Activated CD8-positive, alpha-beta memory T cell treated with anti-CD3 and anti-CD28 coated beads for 24 hours (primary cell): ENCODE measurements around the gene KRTAP12-4.
A peak's percentile ranks its signal among the peaks of the same experiment; 100 is the strongest.
"Not testable (repeated sequence)": the region's sequence is repeated elsewhere in the genome, so short reads cannot be mapped to it uniquely, and the experiment has no call there.

ENCODE experiments used
- DNase-seq: peaks from one replicate; pipeline ENCODE4 v3.0.0-alpha.2; 2020

Gene KRTAP12-4

GRCh38 chr21:44686843-44687561 lies 32.5 kb upstream of the KRTAP12-4 start:
- DNase-seq, result peak; percentile 47

- DNase-seq, result peak; percentile 48
Observed at GRCh38 chr21:44686000-44686781, 31.7 kb upstream of the KRTAP12-4 start.

DNA sequence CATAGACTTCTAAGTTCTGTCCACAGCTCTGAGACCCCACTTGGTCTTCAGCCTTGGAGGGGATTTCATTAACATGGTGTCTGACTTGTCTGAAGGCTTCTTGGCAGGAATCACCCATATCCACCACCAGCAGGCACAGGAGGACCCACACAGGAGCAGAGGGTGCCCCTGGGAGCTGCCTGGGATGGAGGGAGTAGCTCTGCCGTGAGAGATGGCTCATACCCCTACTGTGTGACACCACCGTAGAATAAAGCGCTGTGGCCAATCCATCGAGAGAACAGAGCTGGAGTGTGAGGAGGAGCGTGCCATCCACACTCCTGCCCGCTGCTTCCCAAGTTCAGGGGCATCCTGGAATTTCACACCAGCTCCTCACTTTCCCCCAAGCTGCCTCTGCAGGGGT lies 30.6 kb upstream of the KRTAP12-4 start:
- DNase-seq, result peak; percentile 38

DNA sequence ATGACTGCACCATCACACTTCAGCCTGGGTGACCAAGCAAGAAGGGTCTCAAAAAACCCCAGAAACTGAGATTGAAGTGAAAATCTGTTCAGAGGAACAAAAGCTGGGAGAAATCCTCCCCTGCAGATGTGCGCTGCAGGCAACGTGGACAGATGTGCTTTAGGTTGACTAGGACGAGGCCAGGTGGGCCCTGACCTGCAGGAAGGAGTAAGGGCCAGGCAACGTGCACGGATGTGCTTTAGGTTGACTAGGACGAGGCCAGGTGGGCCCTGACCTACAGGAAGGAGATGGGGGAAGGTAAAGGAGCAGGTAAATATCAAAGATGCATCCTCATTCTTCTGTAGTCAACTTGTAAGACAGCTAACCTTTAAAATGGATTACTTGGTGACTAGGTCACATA lies 30.0 kb upstream of the KRTAP12-4 start:
- DNase-seq, result no peak

- no peak for DNase-seq
Observed at GRCh38 chr21:44684077-44684476, 29.6 kb upstream of the KRTAP12-4 start.

GRCh38 chr21:44682580-44683151 lies 28.2 kb upstream of the KRTAP12-4 start:
- DNase-seq, result no peak

- DNase-seq, result no peak
Observed at GRCh38 chr21:44681861-44682579, 27.6 kb upstream of the KRTAP12-4 start, which contains the start of gene KRTAP12-1. KRTAP12-1 (minus strand) TSS chr21:44682163; CDS start chr21:44682123, 40 bp downstream.

DNA sequence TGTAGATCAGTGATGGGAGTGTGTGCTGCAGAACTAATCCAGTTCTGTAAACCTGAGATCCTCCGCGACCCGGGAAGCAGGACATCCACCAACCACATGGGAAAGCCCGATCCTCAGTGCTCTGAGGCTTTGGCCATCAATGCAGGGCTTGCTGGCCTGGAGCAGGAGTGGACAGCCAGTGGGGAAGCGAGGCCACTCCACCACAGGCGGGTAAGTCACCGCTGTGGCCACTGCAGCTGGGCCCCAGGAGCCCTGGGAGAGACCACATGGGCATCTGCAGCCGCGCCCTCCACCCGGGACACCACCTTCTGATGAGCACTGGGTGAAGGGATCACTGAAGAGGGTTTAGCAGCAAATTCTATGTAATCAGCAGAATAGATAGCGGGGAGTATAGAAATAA lies 26.7 kb upstream of the KRTAP12-4 start:
- DNase-seq, result no peak

DNA sequence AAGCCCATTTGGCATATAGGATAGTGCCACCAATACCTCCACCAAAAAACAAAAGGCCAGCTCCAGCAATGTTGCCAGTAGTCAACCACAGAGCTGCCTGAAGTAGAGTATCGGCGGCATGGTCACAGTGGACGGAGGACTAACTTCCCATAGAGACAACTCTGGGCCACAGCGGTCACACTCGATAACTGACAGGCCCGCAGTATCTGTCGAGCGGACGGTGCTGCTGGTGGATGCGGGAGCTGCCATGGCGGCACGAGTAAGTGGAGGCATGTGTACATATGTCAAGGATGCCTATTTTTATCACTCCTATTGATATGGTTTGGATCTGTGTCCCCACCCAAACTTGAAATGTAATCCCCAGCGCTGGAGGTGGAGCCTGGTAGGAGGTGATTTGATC lies 23.4 kb upstream of the KRTAP12-4 start:
- DNase-seq, result peak; percentile 43

- no peak for DNase-seq
Observed at GRCh38 chr21:44671911-44672310, 17.5 kb upstream of the KRTAP12-4 start.

DNA sequence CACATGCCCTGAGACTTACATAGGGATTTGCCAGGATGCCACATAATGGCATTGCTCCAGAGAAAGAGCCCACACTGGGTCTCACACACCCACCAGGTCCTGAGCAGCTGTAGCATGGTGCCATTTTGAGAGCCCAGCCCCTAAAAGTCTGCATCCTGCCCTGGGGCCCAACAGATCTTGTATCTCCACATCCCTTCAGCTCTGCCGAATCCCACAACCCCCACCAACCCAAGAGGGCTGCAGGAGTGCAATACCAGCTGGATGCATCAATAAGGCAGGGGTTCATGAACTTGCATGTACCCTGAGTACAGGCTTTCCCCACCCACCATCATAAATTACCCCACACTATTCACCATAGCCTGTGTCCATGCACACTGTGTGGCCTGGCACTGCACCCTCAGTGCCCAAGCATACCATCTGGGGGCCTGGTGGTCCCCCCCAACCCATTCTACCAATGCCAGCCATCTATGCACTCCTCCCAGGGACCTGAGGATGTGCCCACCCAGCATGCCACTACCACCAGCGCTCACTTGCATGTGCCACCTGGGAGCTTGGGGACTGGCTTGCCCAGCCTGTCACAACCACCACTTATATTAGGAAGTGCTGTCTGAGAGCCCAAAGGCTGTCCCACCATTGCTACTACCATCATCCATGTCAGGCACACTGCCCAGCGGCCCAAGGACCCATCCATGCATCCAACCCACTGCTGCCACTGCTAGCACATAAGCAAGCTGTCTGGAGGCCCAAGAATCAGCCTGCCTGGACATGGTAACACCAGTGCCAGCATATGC lies 16.4 kb upstream of the KRTAP12-4 start:
- peak; percentile 28 for DNase-seq

- no peak for DNase-seq
Observed at GRCh38 chr21:44667612-44668011, 13.2 kb upstream of the KRTAP12-4 start.

DNA sequence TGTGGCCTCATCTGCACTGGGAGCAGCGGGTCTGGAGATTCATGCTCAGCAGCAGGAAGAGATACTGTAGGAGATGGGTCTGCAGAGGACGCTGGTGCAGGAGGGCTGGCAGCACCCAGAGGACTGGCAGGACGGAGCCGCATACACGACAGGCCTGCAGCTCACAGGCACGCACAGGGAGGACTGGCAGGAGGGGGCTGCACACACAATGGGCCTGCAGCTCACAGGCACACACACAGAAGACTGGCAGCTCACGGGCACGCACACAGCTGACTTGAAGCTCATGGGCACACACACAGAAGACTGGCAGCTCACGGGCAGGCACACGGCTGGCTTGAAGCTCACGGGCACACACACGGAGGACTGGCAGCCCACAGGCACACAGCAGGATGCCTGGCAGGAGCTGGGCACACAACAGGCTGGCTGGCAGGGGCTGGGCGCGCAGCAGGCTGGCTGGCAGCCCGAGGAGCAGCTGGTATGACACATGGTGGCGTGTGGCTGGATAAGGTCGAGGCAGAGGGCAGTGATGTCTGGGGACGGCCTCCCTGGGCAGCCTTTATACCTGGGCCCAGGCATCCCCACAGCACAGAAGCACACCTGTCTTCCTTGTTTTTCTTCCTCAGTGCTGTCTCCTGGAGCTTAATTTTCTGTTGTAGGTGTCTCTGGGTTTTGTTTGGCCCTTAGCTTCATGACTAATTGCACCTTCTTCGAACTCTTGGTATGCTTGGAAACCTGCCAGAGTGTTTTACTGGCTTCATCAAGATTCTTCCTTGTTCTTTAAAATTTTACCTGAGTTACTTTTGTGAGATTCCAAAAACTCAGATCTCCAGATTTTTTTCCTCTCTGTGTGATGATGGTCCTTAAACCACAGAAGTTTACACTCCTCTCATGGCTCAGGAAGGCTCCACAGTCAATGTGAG lies 12.2 kb upstream of the KRTAP12-4 start, which contains the start of gene KRTAP12-2:
TSS of gene KRTAP12-2 (minus strand) at position 527 of the 920 bp plus-strand sequence. CDS start at position 486, 41 bp downstream.
- DNase-seq, result no peak

GRCh38 chr21:44664691-44665090 lies 10.2 kb upstream of the KRTAP12-4 start:
- DNase-seq, result peak; percentile 33

- DNase-seq, result not testable (repeated sequence)
Observed at GRCh38 chr21:44661567-44661966, 7.1 kb upstream of the KRTAP12-4 start.

DNA sequence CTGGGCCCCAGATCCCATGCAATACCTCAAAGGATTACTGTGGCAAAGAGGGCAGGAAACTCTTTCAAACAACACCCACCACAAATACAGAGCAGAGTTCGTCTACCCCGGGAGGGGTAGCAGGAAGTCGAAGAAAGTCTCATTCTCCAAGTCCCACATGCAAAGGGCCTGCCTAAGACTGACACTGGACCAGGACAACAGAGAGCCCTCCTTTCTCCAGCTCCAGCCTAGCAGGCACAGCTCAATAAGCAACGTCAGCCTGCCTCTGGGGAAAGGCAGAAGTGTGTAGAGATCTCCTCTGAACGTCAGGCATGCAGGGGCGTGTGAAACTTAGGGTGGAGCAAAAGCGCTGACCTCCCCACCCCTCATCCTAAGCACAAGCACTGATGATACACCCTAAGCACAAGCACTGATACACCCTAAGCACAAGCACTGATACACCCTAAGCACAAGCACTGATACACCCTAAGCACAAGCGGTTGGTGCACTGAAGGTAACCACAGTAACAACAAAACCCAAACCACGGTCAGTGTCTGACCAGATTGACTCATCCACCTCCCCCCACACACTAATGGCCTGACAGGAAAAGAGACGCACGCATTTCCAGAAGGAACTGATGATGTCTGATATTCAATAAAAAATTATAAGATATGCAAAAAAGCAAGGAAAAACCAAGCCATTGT lies 4.6 kb upstream of the KRTAP12-4 start:
- peak; percentile 44 for DNase-seq

- DNase-seq, result no peak
Observed at GRCh38 chr21:44658541-44658910, 4.1 kb upstream of the KRTAP12-4 start.

DNA sequence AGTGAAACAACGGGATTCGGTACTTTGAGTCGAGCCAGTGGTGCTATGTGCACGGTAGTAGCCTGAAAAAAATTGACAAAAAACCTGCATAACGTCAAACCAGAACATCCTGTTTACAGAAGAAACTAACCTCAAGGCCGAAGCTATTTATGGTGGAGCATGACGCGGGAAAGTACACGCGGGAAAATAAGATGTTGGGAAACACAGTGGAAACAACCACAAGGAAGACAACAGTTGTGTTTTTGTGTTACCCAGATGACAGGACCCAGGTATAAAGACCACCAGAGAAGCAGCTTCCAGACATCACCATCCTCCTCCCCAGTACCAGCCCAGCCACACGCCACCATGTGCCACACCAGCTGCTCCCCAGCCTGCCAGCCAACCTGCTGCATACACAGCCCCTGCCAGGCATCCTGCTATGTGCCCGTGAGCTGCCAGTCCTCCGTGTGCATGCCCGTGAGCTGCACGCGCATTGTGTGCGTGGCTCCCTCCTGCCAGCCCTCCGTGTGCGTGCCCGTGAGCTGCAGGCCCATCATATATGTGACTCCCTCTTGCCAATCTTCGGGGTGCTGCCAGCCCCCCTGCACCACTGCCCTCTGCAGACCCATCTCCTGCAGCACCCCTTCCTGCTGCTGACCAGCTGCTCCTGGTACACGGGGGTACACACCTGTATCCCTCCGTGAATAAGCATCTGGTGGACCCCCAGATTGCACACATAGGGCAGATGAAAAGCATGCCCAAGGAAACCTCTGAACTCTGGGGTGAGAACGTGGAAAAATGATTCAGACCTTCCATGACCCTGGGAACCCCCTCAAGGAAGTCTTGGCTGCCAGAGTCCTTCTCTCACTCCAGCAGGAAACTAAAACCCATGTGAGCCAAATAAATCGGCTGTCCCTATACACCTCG lies 3.4 kb upstream of the KRTAP12-4 start, which contains the start of gene KRTAP12-3:
TSS of gene KRTAP12-3 (plus strand) at position 298 of the 906 bp plus-strand sequence. CDS start at position 346, 48 bp downstream.
- no peak for DNase-seq

DNA sequence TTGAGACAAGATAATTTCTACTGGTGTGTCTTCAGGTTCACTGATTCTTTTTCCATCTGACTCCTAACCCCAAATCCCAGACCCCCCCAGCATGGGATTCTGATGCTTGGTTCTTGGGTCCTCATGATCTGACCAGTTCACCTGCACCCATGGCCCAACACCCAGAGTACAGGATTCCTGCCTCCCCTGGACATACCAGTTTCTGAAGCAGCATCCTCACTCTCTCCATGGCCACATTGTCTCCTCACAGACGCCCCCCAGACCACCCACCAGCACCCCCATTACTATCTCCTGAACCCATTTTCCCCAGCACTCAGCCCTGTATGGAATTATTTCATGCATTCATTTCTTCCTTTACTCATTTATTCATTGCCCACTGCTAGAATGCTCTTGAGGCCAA lies 2.4 kb upstream of the KRTAP12-4 start:
- DNase-seq, result no peak
